Panc1 (cell line): ENCODE results near the gene LENEP. TPM values are rescaled to one million over a fixed set of nuclear protein-coding genes. Genes with fewer than 3 reads are reported as not detected.

ENCODE experiments used
- ATAC-seq: fragments of 200-7000 bp; cut with Tn5 transposase; 2 replicates; pipeline ENCODE4 v1.9.1; 2020; ENCODE audit warnings: mild to moderate bottlenecking, moderate library complexity
- BruUV-seq: library from RNA; stranded (reverse); fragments of 400-500 nt; replicated peaks from 2 replicates; lab custom pipeline; 2021; lab: Mats Ljungman, UMichigan
- CTCF ChIA-PET: fragments of 300-600 bp; sonication (Branson Sonifier 250); formaldehyde crosslinking; loops from one replicate; lab custom pipeline; 2022; ENCODE audit warnings: antibody characterized with exemption; lab: Charles Lee
- POLR2A ChIA-PET: fragments of 300-600 bp; sonication (Branson Sonifier 250); formaldehyde crosslinking; loops from one replicate; lab custom pipeline; 2022; ENCODE audit warnings: antibody characterized with exemption; lab: Charles Lee
- DNase-seq: peaks from one replicate; pipeline ENCODE4 v3.0.0-alpha.2; 2010; ENCODE audit warnings: low read depth, low spot score
- H3K27ac ChIP-seq: 2 replicates; pipeline ENCODE4 v1.5.1; 2011; ENCODE audit warnings: mild to moderate bottlenecking, low read length, inconsistent platforms
- H3K27me3 ChIP-seq: fragments of 200-500 bp; sonication (Bioruptor generic); 2 replicates; pipeline ENCODE4 v1.6.0; 2014; ENCODE audit warnings: low read length, inconsistent platforms; ENCODE audit not compliant: control insufficient read depth, insufficient read depth
- H3K36me3 ChIP-seq: fragments of 200-500 bp; sonication (Bioruptor generic); 2 replicates; pipeline ENCODE4 v1.5.1; 2014; ENCODE audit warnings: inconsistent platforms, mild to moderate bottlenecking, low read length, moderate library complexity; ENCODE audit not compliant: control insufficient read depth, insufficient read depth
- H3K4me1 ChIP-seq: 2 replicates; pipeline ENCODE4 v1.5.1; 2011; ENCODE audit warnings: inconsistent platforms, mild to moderate bottlenecking, low read length, moderate library complexity; ENCODE audit not compliant: control insufficient read depth, insufficient read depth
- H3K4me3 ChIP-seq, 2 experiments: 2 replicates each; pipeline ENCODE4 v1.5.1; 2011 to 2012; ENCODE audit warnings: low read depth in 2 of 2, low read length in 2 of 2, mild to moderate bottlenecking in 2 of 2, inconsistent platforms in 1 of 2, moderate library complexity in 1 of 2
- H3K9me3 ChIP-seq: fragments of 200-500 bp; sonication (Bioruptor generic); 2 replicates; pipeline ENCODE4 v1.5.1; 2014; ENCODE audit warnings: low read depth, mild to moderate bottlenecking, inconsistent platforms, low read length, moderate library complexity; ENCODE audit not compliant: control insufficient read depth, insufficient read depth
- POLR2AphosphoS5 ChIP-seq: IDR thresholded peaks from 2 replicates; pipeline ENCODE4 v1.6.1; 2012; ENCODE audit warnings: mild to moderate bottlenecking, low read depth, low read length, moderate library complexity
- SIN3A ChIP-seq: IDR thresholded peaks from 2 replicates; pipeline ENCODE4 v1.6.1; 2012; ENCODE audit warnings: low read depth, mild to moderate bottlenecking, low read length, moderate library complexity, borderline replicate concordance; ENCODE audit not compliant: insufficient read depth
- TCF7L2 ChIP-seq: IDR thresholded peaks from 2 replicates; pipeline ENCODE4 v1.6.1; 2011; ENCODE audit warnings: mild to moderate bottlenecking, low read depth, low read length, inconsistent platforms
- in situ Hi-C: cut with HindIII; loops from 2 replicates; pipeline ENCODE4 v1.10.0; 2016; ENCODE audit warnings: low sequenced_read_pairs, low pct_unique_long_range_greater_than_20kb
- intact Hi-C: fragments of 100-400 bp; cut with micrococcal nuclease; formaldehyde crosslinking; loops from one replicate; pipeline ENCODE4 v1.10.0; 2022; ENCODE audit not compliant: unreplicated experiment
- total RNA-seq: library from RNA; stranded (reverse); gene quantifications from one replicate; pipeline ENCODE4 v1.2.1, GENCODE V29; 2021; ENCODE audit not compliant: unreplicated experiment
- TF ChIP-seq, protein P1 (sequence below): fragments of 450-650 bp; IDR thresholded peaks from 2 replicates; pipeline ENCODE4 v1.5.1; 2017; ENCODE audit warnings: mild to moderate bottlenecking
- TF ChIP-seq, protein P2 (sequence below), 2 experiments: IDR thresholded peaks; 2 replicates each; pipeline ENCODE4 v1.6.1; 2011 to 2012; ENCODE audit warnings: low read depth in 2 of 2, control low read depth in 1 of 2, low read length in 1 of 2, mild to moderate bottlenecking in 1 of 2, moderate library complexity in 1 of 2; ENCODE audit not compliant: insufficient read depth in 1 of 2

Gene LENEP
- total RNA-seq, 1 experiment from 2014 or later: 0.67 TPM

DNA sequence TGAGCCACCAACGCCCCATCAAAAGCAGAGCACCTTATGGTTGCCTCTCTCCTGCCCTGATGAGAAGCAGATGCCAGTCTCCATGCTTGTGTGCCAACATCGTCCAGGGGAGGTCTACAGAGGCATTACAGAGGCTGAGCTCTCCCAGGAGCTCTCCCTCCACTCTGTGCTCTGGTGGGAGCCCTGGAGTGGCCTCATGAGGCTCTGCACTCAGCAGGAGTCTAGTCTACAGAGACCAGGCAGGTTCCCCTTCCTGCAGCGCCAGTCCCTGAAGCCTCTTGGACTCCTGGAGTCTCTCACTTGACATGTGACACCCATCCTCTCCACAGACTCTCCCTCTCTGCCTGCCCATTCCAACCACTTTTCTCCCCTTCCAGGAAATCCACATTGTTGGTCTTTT is 43.7 kb downstream of the LENEP start:
- H3K4me1 ChIP-seq: no peaks in the 10 kb centered on the region
- ATAC-seq (no peak), DNase-seq (no peak)
- no peaks in the 10 kb centered on the region for H3K9me3 ChIP-seq
- intact Hi-C loops (no loop called here), in situ Hi-C loops (no loop called here)
- TF ChIP-seq TCF7L2: no peak
- no peak overlapping the region for H3K4me3 ChIP-seq
- no TSS peak for BruUV-seq
- ChIA-PET POLR2A (no interaction called here), CTCF (interaction anchor here (0.6 to 0.7 kb wide), 2 partner anchors 24 to 37 kb away, joined by 3 to 7 read pairs; no protein-coding TSS in a partner anchor)
- H3K36me3 ChIP-seq: no peaks in the 10 kb centered on the region
- no peak overlapping the region for H3K27ac ChIP-seq
- no peaks in the 10 kb centered on the region for H3K27me3 ChIP-seq

DNA sequence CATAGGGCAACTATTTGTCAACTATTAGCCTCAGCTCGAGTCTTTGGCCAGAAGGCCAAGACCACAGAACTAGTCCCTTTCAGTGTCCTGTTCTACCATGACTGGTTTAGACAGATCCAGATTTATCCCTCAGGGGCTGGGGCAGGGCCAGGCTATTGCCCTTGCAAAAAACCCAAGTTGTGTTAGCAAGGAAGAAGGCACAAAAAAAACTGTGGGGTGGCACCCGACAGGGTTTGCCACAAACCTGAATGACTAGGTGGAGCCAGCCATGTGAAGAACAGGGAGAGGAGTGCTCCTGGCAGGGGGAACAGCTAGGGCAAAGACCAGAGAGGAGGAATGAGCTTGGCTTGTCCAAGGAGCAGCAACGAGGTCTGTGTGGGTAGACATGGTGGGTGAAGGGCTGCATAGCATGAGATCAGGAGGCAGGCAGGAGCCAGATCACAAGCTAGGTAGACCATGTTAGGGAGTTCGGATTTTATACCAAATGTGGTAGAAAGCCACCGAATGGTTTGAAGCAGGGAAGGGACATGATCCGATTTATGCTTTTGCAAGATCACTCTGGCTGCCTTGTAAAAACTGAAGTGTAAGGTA is 44.6 kb downstream of the LENEP start:
- intact Hi-C loops (no loop called here), in situ Hi-C loops (no loop called here)
- no TSS peak for BruUV-seq
- no peaks in the 10 kb centered on the region for H3K27me3 ChIP-seq
- no peaks in the 10 kb centered on the region for H3K9me3 ChIP-seq
- no peak for ATAC-seq
- TF ChIP-seq POLR2AphosphoS5 (no peak), SIN3A (no peak), TCF7L2 (no peak)
- TF ChIP-seq, protein P1, sequence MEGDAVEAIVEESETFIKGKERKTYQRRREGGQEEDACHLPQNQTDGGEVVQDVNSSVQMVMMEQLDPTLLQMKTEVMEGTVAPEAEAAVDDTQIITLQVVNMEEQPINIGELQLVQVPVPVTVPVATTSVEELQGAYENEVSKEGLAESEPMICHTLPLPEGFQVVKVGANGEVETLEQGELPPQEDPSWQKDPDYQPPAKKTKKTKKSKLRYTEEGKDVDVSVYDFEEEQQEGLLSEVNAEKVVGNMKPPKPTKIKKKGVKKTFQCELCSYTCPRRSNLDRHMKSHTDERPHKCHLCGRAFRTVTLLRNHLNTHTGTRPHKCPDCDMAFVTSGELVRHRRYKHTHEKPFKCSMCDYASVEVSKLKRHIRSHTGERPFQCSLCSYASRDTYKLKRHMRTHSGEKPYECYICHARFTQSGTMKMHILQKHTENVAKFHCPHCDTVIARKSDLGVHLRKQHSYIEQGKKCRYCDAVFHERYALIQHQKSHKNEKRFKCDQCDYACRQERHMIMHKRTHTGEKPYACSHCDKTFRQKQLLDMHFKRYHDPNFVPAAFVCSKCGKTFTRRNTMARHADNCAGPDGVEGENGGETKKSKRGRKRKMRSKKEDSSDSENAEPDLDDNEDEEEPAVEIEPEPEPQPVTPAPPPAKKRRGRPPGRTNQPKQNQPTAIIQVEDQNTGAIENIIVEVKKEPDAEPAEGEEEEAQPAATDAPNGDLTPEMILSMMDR: no peak
- TF ChIP-seq, protein P2, sequence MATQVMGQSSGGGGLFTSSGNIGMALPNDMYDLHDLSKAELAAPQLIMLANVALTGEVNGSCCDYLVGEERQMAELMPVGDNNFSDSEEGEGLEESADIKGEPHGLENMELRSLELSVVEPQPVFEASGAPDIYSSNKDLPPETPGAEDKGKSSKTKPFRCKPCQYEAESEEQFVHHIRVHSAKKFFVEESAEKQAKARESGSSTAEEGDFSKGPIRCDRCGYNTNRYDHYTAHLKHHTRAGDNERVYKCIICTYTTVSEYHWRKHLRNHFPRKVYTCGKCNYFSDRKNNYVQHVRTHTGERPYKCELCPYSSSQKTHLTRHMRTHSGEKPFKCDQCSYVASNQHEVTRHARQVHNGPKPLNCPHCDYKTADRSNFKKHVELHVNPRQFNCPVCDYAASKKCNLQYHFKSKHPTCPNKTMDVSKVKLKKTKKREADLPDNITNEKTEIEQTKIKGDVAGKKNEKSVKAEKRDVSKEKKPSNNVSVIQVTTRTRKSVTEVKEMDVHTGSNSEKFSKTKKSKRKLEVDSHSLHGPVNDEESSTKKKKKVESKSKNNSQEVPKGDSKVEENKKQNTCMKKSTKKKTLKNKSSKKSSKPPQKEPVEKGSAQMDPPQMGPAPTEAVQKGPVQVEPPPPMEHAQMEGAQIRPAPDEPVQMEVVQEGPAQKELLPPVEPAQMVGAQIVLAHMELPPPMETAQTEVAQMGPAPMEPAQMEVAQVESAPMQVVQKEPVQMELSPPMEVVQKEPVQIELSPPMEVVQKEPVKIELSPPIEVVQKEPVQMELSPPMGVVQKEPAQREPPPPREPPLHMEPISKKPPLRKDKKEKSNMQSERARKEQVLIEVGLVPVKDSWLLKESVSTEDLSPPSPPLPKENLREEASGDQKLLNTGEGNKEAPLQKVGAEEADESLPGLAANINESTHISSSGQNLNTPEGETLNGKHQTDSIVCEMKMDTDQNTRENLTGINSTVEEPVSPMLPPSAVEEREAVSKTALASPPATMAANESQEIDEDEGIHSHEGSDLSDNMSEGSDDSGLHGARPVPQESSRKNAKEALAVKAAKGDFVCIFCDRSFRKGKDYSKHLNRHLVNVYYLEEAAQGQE (IDR thresholded peaks at IDR 0.05; ENCODE audit: insufficient read depth in 1 of 2, low read depth in 2 of 2, low read length in 1 of 2): no peak
- ChIA-PET CTCF (interaction anchor here (0.6 to 0.7 kb wide), 3 partner anchors 15 to 36 kb away, joined by 3 to 7 read pairs (median 3); no protein-coding TSS in a partner anchor), POLR2A (no interaction called here)
- no peak overlapping the region for H3K27ac ChIP-seq
- H3K36me3 ChIP-seq: no peaks in the 10 kb centered on the region
- no peaks in the 10 kb centered on the region for H3K4me1 ChIP-seq
- H3K4me3 ChIP-seq: no peak overlapping the region
- no peak for DNase-seq

DNA sequence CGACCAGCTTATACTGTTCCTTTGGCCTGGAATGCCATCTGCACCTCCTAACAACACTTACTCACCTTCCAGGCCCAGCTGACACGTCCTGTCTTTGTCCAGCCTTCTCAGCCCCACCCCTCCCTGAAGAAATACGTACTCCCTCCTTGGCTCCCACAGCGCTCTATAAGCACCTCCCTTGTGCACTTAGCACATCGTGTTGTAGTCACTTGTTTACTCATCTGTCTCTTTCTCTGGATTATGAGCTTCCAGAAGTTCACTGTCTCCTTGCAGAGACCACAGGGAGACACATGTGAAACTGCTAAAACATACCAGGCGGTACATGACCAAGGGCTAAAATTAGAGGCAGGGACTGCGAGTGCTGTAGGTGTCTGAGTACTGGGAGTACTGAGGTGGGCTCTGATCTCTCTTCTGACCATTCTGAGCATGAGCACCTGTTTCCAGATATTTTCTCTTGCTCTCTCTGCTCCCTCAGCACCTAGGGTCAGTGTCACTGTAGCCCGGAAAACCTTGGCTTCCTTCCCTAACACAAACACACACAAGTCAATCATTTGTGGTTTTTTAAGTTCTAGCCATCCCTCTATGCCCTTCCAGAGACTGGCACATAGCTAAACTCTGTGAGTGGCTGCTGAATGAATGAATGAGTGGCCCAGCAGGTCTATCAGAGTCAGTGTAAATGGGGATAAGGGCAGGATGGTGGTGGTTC is 45.4 kb downstream of the LENEP start:
- BruUV-seq: no TSS peak

More for the DNA sequence above, 45.4 kb downstream of the LENEP start:
- no peak for DNase-seq
- no peaks in the 10 kb centered on the region for H3K4me1 ChIP-seq
- TF ChIP-seq, protein P2 (IDR thresholded peaks at IDR 0.05; ENCODE audit: insufficient read depth in 1 of 2, low read depth in 2 of 2, low read length in 1 of 2): no peak
- no peak for TF ChIP-seq TCF7L2
- TF ChIP-seq, protein P1: no peak
- TF ChIP-seq POLR2AphosphoS5: no peak
- TF ChIP-seq SIN3A: no peak
- H3K4me3 ChIP-seq: no peak overlapping the region
- POLR2A ChIA-PET: no interaction called here
- no peak for ATAC-seq
- H3K27ac ChIP-seq: no peak overlapping the region
- intact Hi-C loops (no loop called here), in situ Hi-C loops (no loop called here)
- no peaks in the 10 kb centered on the region for H3K36me3 ChIP-seq
- H3K27me3 ChIP-seq: no peaks in the 10 kb centered on the region
- CTCF ChIA-PET: interaction anchor here (0.6 kb wide), 2 partner anchors 14 to 32 kb away, joined by 3 read pairs; no protein-coding TSS in a partner anchor
- H3K9me3 ChIP-seq: no peaks in the 10 kb centered on the region
